Measurements from ENCODE around the gene MLPH.

The MLPH gene

DNA sequence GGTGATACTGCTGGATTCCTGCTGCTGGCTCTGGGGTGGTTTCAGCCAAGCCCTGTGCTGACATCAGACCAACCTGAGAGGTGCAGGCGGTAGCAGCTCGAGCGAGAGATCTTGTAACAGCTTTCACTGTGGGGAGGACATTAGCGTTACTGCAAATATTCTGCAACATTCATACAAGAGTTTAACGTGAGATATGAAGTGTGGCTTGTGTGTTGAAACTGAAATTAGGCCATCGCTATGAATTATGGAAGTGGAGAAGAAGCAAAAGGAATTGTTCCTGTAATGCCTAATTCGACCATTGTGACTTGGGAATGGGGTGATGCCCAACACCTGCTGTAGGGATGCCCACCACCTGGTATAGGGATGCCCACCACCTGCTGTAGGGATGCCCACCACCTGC is 6.5 kb upstream of the MLPH start:
- FAIRE-seq: no peak

DNA sequence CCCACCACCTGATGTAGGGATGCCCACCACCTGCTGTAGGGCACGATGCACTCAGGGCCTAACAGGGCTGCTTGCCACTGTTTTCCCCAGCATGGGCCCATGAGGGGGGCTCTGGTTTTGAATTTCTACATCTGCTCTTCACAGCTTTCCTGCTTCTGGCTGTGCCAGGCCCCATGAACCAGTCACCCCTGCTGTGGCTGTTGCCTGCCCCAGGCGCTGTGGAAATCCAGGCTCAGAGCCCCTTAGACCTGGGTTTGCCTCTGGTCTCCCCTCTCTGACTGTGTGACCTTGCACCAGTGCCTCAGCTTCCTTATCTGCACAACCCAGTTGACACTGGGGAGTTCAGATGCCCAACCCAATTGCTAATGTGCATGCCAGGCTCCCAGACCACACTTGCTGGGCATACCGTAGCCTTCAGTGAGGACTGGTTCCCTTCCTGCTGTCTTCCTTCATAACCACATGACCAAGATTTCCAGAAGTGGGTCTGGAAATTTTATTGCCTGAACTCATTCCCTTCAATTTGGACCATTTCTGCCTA is 6.0 kb upstream of the MLPH start:
- no peak for FAIRE-seq

DNA sequence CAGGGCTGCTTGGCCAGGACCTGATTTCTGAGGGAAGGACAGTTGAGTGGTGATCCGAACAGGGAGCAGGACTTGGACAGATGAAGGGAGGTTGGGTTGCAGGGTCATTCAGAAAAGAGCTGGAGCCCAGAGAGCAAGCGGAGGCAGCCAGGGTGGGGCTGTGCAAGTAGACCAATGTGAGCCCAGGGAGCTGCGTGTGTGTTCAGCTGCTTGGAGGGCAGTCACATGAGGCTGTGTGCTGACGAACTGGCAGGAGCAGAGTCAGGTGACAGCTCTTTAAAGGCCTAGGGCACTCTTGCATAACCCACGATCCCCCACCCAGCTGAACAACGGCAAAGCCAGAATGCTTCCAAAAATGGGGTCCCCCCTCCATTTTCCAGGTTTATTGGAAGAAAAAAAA is 4.6 kb upstream of the MLPH start:
- no peak for FAIRE-seq

DNA sequence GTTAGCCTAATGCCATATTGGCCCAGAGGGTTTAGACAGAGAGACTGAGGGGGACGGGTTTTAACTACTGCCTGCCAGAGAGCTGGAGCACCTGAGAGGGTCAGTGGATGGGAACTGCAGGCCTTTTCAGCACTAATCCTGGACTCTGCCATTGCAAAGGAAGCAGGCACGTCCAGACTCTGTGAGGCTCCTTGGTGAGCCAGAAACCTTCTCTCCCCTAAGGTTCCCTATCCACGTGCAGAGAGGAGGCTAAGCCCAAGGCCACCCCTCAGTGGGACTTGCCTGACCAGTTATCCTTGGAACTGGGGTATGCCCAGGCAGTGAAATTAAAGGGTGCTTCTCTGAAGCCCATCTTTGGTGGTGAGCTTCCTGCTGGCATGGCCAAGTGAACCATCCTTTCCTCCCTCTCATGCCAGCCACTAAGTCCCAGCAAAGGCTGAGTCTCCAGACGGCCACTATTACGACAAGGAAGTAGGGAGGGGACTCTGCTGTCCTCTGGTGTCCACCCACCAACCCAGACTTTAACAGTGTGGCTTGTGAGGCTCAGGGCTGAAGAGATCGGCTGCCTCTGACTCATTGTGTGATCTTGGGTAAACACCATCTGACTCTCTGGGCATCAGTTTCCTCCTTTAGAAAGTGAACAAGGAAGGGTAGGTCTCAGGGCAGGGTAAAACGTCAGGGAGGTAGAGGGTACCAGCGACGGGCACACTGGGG is 3.9 kb upstream of the MLPH start:
- no peak for FAIRE-seq

DNA sequence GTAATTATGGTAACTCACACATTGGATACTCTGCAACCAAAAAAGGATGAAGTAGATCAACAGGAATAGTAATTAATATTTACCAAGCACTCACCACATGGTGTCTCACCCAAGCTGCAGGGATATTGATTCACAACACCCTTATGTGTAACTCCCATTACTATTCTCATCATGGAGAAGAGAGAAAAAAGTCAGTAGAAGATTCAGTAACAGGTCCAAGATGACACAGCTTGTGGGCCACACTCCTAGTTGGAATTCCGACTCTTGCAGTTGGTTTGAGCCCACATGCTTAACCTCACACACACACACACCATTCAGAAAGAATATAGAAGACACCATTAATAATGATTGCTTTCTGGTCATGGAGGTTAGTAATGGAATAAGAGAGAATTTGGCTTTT is 1.7 kb upstream of the MLPH start:
- FAIRE-seq: no peak

DNA sequence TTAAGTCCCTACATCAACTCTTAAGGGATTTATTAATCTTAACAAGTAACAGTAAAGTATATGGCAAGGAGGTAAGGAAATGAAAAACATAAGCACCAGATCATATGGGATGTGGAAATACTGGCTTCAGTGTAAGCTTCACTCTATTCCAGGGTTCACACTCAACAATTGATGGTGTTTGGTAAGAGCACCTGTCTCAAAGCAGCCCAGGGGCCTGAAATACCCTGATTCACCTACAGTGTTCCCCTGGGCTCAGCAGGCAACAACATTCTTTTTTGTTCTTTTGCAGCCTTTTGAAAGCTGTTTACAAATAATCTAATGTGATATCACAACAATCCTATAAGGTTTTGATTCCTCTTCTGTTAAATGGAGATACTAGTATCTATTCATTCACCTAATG is 1.2 kb upstream of the MLPH start:
- no peak for FAIRE-seq

DNA sequence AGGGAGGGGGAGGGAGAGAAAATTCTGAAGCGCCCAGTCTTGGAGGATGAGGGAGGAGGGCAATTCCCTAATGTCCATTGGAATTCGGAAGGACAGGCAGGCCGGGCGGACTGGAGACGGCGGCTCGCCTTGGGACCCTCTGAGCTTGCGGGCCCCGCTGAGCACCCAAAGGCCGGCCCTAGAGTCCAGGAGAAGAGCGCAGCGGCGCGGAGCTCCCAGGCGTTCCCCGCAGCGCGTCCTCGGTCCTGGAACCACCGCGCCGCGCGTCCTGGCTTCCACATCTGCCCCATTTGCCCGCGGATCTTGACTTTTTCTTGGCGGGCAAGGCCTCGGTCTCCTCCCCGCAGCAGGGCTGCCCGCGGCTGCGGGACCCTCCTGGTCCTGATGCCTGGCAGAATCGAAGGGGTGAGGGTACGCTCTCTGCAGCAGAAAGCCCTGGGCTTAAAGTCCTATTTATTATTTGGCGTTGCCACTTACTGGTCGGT is 675 bp upstream of the MLPH start:
- FAIRE-seq: no peak

DNA sequence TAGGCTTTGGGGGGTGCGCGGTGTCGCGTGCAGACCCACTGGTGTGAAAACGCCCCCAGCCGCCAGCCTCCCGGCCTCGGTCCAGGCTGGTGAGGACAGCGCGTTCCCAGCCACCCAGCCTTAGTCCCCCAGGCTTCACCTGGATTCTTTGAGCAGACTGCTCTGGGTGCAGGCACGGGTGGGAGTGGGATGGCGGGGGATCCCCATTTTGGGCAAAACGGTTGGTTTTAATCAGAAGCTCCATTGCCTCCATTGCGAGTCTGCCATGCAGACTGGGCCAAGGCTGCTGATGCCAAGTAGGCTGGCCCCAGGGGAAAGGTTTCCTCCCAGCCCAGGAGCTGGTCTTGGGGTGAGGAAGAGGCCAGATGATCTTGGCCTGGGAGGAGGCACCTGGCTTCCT is 445 bp downstream of the MLPH start:
- FAIRE-seq: no peak

DNA sequence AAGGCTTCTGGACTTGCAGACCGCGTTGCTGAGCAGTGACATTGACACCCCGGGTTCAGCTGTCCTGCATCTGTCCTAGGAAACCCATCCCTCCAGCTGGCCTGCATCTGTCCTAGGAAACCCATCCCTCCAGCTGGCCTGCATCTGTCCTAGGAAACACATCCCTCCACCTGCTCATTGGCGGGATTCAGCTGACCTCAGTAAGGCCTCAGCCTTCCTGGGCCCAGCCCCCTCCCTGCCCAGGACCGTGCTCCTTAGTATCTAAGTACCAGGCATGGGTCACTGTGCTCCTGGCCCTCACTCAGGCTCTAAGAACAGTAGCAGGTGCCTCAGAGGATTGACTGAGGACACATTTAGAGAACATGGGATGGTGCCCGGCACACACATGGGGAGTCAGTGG is 1.2 kb downstream of the MLPH start:
- no peak for FAIRE-seq

DNA sequence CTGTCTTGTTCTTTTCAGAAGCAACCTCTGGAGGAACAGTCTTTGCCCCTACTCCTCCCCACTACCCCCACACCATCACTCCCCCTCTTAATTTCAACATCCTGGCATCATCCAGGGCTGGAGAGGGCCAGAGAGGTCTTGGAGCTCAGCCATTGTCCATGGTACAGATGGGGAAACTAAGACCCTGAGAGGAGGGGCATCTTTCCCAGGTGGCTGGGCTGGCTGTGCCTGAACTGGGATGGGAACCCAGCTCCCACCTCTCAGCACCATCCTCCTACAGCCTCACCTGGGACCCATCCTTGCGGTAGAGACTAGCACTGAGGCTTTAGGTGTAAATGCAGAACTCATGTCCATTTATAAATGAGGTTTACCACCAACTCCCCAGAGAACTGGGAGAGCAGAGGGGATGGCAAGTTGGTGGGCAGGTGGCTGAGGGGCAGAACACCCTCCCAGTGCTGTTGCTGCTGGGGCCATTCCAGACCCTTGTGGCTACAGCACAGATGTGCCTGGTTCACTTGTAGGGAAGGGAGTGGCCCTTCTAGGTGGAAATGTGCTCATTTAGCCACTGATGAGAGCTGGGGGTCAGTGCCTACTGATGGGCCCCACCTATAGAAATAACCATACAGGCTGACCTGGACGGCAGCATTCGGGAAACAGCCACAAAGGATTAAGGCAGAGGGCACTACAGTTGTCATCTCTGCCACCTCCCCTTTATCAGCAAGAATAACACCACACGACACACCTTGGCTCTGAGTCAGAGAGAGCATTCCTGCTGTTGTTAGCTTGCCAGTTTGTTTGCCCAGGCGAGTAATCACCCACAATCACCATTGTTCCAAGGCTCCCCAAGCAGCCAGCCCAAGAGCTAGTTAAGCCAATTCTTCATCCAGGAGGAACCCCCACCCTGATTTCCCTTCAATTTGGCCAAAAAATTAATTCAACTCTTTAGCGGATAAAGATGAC is 2.1 kb downstream of the MLPH start:
- no peak for FAIRE-seq

DNA sequence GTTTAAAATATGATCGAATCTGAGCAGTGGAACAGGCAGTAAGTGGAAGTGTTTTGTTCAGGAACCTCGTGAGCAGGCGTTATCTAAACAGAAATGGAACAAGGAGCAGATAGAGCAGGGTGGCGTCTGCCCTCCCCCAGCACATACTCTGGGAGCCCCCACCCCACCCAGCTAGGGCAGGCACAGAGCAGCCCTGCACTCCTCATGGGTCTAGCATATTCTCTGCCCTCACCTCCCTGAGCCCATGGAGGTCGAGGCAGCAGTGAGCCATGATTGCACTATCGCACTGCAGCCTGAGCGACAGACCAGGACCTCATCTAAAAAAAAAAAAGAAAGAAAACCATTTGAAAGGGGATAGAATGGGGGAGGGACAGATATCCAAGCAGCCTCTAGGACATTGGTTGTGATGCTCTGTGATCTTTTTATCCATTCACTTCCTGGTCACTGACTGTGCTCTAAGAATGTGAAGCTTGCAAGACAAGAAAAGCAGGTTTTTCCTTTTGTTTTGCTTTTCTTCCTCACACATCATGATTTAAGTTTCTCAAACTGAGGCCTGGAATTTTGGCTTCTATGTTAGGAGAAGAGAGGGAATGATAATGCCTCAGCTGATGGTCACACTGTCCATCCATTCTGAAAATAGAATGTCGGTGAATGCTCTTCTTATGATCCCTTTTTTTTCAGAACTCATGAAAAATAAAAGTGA is 3.1 kb downstream of the MLPH start:
- no peak for FAIRE-seq

DNA sequence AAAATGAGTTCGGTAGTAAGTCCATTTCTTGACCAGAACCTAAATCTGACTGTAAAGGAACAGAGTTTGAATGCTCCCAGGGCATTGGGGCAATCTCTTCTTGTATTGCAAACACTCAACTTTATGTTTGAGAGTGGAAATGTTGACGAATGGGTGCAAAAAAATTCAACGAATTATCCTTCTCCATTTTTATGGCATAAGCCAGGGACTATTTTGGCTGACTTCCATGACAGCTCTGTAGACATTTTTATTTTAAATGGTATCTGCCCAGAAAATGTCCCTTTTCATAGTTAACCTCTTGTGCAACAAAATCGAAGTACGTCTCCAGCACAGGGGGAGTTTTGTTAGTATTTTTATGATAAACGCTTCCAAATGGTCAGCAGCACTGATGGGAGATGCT is 3.7 kb downstream of the MLPH start:
- FAIRE-seq: no peak

DNA sequence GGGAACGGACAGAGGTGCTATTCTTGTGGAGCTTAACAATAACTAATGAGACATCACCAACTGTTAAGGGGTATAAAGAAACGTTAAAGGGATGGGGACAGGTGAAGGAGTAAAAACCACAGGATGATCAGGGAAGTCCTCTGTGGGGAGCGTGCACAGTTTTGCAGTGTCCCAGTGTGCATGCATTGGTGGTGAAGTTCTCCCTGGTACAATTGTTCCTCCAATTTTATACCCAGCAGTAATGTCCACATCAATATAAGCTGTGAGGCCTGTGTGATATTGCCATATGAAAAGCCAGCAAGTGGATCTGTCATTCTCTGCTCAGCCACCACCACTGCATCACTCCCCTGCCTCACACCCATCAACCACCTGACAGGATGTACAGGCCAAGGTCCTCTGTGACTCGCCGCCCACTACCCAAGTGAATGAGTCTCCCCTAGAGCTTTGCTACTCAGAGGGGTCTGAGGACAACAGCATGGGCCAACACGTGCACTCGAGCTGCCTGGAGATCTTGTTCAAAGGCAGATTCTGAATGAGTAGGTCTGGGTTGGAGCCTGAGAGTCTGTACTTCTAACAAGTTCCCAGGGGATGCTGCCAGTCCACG is 4.6 kb downstream of the MLPH start:
- no peak for FAIRE-seq

DNA sequence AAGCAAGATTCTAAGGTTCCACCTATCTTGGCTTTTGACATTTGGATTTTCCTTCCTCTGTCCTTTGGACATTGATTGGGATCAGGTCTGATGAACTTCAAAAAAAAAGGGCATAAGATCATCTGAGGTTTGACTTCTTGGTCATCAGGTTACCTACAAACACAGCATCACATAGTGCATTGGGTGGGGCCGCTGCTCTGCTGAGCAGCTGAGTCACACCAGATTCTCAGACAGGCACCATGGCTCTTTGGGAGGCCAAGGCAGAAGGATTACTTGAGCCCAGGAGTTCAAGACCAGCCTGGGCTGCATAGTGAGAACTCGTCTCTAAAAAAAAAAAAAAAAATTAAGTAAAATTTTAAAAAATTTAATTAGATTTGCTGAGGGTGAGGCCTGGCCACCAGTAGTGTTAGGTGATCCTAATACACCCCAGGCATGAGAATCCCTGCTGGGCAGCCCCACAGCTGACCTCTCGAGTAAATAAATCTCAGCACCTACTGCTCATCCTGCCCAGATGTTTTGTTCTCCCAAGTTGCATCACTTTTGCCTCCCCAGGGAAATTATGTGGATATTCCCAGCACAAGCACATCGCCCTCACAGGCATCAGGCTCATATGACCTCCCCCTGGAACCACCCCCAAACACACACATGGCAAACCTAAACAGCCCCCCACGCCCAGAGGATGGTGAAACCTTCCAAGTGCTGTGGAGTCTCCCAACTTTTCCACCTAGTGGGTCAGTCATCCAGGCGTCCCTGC is 5.3 kb downstream of the MLPH start:
- no peak for FAIRE-seq

DNA sequence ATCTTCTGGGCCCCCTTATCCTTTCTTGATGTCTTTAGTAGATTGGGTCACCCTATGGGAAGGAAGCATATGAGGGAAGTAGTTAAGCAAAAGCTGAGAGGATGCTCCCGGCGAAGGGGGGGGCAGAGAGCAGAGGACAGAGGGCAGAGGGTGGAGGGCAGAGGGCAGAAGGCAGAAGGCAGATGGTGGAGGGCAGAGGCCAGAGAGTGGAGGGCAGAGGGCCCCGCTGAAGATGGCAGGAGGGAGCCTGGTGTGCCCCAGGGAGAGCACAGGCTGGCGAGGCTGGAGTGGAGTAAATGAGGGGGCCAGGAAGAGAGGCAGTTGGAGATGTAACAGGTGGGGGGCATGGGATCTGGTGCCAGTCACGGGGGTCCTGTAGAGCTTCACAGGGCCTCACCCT is 7.0 kb downstream of the MLPH start:
- FAIRE-seq: no peak

DNA sequence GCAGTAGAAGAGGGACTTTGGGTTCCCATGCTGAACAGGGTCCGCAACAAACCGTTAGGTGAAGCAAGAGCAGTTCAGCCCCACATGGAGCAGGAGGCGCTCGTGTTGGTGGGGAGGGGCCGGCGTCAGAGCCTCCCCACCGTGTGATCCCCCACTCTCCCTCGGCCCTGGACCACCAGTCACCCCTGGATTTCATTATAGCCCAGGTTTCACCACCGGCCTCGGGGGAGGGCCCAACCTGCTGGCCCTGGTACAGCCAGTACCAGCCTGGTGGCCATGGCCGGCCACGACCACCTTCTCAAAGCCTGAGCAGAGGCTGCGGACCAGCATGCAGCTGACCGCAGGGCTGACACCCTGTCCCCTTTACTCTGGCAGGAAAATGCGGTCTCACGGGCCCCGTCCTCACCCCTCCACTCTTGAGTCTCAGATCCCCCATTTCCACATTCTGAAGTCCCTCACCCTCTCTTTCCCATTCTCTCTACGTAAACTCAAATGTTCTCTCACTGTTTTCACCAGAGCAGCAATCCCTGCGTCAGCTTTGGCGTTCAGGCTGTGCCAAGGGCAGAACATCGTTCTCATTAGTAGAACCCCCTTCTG is 8.6 kb downstream of the MLPH start:
- FAIRE-seq: no peak

DNA sequence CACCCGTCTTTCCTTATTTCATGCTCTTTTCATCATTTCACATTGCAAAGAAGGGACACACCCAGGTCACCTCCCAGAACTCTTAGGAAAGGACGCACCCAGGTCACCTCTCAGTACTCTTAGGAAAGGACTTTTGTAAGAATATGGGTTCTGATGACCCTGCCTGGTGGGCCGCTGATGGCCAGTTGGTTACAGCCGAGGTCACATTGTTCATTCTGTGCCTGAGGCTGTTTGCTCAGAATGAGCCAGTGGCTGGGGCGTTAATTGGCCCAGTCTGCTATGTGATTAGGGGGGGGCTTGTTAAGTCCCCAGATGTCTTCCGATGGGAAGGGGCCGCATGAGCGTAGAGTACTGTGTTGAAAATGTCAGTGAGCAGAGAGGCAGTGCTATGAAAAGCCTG is 9.4 kb downstream of the MLPH start:
- no peak for FAIRE-seq

DNA sequence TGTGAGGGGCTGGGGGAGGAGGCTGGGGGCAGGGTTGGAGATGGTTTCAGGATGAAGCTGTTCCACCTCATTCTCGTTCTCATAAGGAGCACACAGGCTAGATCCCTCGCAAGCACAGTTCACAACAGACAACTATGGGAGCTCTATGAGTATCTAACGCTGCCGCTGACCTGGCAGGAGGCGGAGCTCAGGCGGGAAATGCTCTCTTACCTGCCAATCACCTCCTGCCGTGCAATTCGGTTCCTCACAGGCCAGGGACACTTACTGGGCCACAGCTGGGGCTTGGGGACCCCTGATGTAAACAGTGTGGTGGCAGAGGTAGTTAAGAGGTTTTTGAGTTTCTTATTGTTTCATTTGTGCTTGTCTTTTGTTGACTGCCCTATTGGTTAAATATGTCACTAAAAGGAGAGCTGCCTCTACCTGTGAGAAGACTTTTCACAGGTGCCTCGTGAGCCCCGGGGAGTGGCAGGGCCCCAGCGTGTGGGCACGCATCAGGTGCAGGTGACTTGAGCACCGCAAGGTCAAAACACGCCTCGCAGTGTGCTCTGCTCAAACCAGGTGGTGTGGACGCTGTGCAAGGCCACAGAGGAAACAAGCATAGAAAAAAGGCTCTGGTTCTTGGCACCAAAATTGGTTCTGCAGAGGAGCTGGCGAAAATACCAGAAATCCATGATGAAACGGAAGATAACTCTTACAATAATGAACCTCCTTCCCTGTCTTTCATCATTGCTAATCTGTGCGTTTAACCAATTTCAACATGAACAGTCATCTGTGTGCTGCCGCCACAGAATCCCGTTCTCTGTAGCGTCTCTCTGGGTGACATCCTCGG is 10.2 kb downstream of the MLPH start:
- no peak for FAIRE-seq

DNA sequence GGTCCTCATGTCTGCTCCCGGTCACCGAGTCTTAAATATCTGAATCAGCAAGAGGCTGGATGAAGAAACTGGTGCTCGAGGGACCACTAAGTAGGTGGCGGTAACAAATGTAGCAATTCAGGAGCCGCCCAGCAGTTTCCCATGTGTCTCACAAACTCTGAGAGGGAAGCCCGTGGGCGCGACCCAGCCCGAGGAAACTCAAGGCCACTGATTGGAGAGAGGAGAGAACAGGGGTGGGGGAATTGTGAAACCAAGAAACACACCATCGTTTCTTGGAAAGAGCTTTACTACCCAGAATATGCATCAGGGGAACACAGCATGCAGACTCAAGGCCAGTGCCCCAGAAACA is 10.8 kb downstream of the MLPH start:
- no peak for FAIRE-seq

DNA sequence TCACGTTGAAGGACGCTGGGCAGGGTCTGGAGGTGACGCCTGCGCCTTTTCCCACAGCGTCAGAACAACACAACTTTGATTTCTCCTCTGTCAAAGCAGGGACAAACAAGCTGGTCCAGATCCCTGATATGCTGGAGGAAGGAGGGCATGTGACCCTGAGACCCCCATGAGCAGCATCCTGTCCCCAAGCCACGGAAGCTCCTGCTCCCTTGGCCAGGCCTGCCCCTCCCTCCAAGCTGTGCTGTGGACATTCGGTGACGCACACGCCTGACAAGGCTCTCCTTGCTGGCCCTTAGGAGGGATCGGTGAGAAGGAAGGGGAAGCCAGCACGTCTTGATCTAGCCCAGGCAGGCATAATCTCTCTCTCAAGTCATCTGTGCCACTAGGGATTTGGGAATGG is 11.3 kb downstream of the MLPH start:
- no peak for FAIRE-seq

All from G401.6 (cell line).